NB4 (cell line): Measurements from ENCODE around the gene TGIF2.
A peak's percentile ranks its signal among the peaks of the same experiment; 100 is the strongest.
"Not testable (repeated sequence)": the region's sequence is repeated elsewhere in the genome, so short reads cannot be mapped to it uniquely, and the experiment has no call there.

Experiments
- DNase-seq: peaks from one replicate; pipeline ENCODE4 v3.0.0; 2010; ENCODE audit warnings: low read depth
- H3K4me3 ChIP-seq: one replicate; pipeline ENCODE4 v1.5.1; 2011; ENCODE audit warnings: mild to moderate bottlenecking, low read depth, low read length, moderate library complexity
- MAX ChIP-seq: IDR thresholded peaks from 2 replicates; pipeline ENCODE4 v1.6.1; 2011; ENCODE audit warnings: low read depth, low read length
- MYC ChIP-seq: IDR thresholded peaks from 2 replicates; pipeline ENCODE4 v1.6.1; 2011; ENCODE audit warnings: low read depth, low read length
- POLR2A ChIP-seq: IDR thresholded peaks from 2 replicates; pipeline ENCODE4 v1.6.1; 2011; ENCODE audit warnings: mild to moderate bottlenecking; ENCODE audit not compliant: insufficient read length; ENCODE audit errors: extremely low read depth
- TF ChIP-seq, protein P1 (sequence below): IDR thresholded peaks from one replicate; pipeline ENCODE4 v1.5.1; 2012; ENCODE audit warnings: low read depth, low read length

TGIF2 gene

GRCh38 chr20:36629719-36630681 lies 56.6 kb downstream of the TGIF2 start:
- TF ChIP-seq MAX (0 out of 2 replicates have a peak, but pooled peaks have one; percentile 49), MYC (peak; percentile 35; the same call in 1 of the 2 replicates), POLR2A (no peak)
- TF ChIP-seq, protein P1, sequence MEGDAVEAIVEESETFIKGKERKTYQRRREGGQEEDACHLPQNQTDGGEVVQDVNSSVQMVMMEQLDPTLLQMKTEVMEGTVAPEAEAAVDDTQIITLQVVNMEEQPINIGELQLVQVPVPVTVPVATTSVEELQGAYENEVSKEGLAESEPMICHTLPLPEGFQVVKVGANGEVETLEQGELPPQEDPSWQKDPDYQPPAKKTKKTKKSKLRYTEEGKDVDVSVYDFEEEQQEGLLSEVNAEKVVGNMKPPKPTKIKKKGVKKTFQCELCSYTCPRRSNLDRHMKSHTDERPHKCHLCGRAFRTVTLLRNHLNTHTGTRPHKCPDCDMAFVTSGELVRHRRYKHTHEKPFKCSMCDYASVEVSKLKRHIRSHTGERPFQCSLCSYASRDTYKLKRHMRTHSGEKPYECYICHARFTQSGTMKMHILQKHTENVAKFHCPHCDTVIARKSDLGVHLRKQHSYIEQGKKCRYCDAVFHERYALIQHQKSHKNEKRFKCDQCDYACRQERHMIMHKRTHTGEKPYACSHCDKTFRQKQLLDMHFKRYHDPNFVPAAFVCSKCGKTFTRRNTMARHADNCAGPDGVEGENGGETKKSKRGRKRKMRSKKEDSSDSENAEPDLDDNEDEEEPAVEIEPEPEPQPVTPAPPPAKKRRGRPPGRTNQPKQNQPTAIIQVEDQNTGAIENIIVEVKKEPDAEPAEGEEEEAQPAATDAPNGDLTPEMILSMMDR, result no peak
- DNase-seq, result peak; percentile 91
- no peak overlapping the region for H3K4me3 ChIP-seq

GRCh38 chr20:36631646-36632045 lies 58.2 kb downstream of the TGIF2 start:
- peak; percentile 38 for DNase-seq
- no peak overlapping the region for H3K4me3 ChIP-seq
- TF ChIP-seq POLR2A (no peak), MAX (no peak)

DNA sequence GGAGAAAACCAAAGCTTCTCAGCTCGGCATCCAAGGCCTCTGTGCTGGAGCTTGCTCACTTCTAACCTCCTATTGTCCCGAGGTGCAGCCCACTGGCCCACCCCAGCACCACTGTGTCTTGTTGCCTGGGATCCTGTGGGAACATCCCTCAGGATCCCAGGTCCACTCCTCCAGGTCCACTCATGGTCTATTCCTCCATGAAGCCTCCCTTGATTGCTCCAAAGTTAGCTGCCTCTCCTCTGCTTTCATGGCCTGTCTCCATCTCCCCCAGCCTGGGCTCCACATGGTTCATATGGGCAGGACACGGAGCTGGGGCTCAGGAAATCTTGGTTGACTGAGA lies 58.7 kb downstream of the TGIF2 start:
- no peak overlapping the region for H3K4me3 ChIP-seq
- no peak for DNase-seq
- no peak for TF ChIP-seq POLR2A
- no peak for TF ChIP-seq MAX
- no peak for TF ChIP-seq MYC
- TF ChIP-seq, protein P1, result no peak

DNA sequence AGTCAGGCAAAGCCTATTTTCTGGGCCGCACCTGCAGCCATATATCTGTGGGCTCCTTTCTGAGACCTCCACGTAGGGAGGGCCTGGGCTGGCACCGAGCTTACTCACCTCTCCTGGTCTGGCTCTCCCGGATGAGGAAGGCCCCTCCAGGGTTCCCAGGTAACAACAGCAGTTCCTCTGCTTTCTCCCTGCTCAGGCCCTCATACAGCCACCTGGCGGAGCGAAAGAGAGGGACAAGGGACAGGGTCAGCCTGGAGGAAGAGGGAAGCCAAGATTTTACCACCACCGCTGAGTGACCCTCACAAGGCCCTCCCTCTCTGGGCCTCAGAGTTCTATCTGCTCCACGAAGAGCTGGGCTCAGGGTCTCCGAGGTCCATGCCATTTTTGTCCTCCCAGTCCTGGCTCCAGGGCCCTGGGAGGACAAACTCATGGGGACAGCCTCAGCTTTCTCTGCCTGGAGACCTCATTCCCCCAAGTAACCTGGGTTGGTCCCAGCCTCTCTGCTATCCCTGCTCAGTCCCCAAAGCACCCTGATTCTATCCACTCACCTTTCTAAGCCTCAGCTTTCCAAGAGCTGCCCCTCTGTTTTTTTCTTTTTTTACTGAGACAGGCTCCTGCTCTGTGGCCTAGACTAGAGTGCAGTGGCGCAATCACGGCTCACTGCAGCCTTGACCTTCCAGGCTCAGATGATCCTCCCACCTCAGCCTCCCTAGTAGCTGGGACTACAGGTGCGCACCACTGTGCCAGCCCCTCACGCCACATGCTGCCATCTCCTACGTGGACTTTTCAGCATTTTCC lies 59.3 kb downstream of the TGIF2 start:
- no peak for TF ChIP-seq POLR2A
- TF ChIP-seq, protein P1, result no peak
- no peak for TF ChIP-seq MAX
- no peak for TF ChIP-seq MYC
- peak; percentile 46 for DNase-seq
- no peak overlapping the region for H3K4me3 ChIP-seq

DNA sequence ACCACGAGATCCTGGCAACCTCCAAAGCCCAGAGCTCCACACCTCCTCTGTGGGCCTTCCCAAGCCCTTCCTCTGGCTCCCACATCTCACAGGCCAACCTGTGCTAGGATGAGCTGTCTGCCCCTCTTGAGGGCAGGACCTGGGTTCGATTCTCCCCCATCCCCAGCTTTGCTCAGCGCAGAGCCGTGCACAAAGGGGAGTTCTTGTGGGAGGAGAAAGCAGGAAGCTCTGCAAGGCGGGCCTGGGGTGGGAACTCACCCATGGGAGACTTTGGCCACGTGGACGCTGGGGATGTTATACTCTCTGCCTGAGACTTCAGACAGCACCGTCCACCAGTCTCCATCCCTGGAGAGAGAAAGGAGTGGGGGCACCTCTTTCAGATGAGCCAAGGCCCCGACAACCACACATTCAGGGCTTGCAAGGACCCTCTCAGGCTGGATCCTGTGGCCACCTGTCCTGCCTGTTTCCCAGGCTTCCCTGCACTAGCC lies 59.9 kb downstream of the TGIF2 start:
- TF ChIP-seq POLR2A (no peak), MAX (peak; percentile 80), MYC (0 out of 2 replicates have a peak, but pooled peaks have one; percentile 27)
- TF ChIP-seq, protein P1, result no peak
- DNase-seq, result peak; percentile 68
- no peak overlapping the region for H3K4me3 ChIP-seq

- TF ChIP-seq MYC (no peak), MAX (no peak), POLR2A (no peak)
- TF ChIP-seq, protein P1, result no peak
- H3K4me3 ChIP-seq, result no peak overlapping the region
- DNase-seq, result no peak
These were observed 60.9 kb downstream of the TGIF2 start for GRCh38 chr20:36634342-36634741.

- not testable (repeated sequence) for H3K4me3 ChIP-seq, DNase-seq
These were observed 65.5 kb downstream of the TGIF2 start for GRCh38 chr20:36638876-36639400.
